ENCODE measurements around the gene ANTXR2.

Gene ANTXR2

GRCh38 chr4:80088471-80088870, 15.4 kb upstream of the ANTXR2 start:
- ChIA-PET POLR2A (no interaction called here), CTCF (interaction anchor here (1.2 kb wide), 1 partner anchor 9 kb away, joined by 3 read pairs; no protein-coding TSS in a partner anchor)
- no peak for TF ChIP-seq CTCF (IDR thresholded peaks at IDR 0.05; ENCODE audit: control extremely low read depth, extremely low read depth, low read depth, missing control alignments)
- no peak for DNase-seq (ENCODE audit: extremely low spot score)

DNA sequence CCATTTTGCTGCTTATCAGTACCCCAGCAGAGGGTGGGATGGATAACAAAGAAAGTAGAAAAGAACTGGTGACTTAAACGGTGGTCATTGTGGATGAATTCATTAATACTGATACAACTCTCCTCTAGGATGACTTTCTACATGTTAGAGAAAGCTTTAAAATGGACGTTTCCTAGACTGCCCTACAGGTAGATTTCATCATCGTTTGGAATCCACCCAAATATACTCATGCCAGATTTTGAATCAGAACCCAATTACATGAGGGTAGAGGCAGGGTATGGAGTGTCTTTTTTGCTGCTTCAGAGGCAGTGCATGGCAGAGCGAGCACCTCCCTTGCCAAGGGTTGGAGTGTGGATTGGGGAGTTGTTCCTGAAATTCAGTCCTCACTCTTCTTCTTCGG, 13.3 kb upstream of the ANTXR2 start:
- CTCF ChIA-PET, result interaction anchor here (1.5 kb wide), 1 partner anchor 9 kb away, joined by 3 read pairs; no protein-coding TSS in a partner anchor
- POLR2A ChIA-PET, result no interaction called here
- no peak for DNase-seq (ENCODE audit: extremely low spot score)
- no peak for TF ChIP-seq CTCF (IDR thresholded peaks at IDR 0.05; ENCODE audit: control extremely low read depth, extremely low read depth, low read depth, missing control alignments)

GRCh38 chr4:80085081-80085480, 12.1 kb upstream of the ANTXR2 start:
- ChIA-PET CTCF (no interaction called here), POLR2A (no interaction called here)
- TF ChIP-seq CTCF (IDR thresholded peaks at IDR 0.05; ENCODE audit: control extremely low read depth, extremely low read depth, low read depth, missing control alignments), result no peak
- no peak for DNase-seq (ENCODE audit: extremely low spot score)

GRCh38 chr4:80082693-80083092, 9.7 kb upstream of the ANTXR2 start:
- POLR2A ChIA-PET, result no interaction called here
- TF ChIP-seq CTCF (IDR thresholded peaks at IDR 0.05; ENCODE audit: control extremely low read depth, extremely low read depth, low read depth, missing control alignments), result no peak
- CTCF ChIA-PET, result interaction anchor here (2.0 to 2.1 kb wide), 2 partner anchors 9 to 12 kb away, joined by 4 to 8 read pairs; no protein-coding TSS in a partner anchor
- no peak for DNase-seq (ENCODE audit: extremely low spot score)

GRCh38 chr4:80081566-80081965, 8.5 kb upstream of the ANTXR2 start:
- CTCF ChIA-PET, result interaction anchor here (1.0 to 2.1 kb wide), 3 partner anchors 10 to 20 kb away, joined by 3 to 8 read pairs (median 4); no protein-coding TSS in a partner anchor
- POLR2A ChIA-PET, result no interaction called here
- no peak for DNase-seq (ENCODE audit: extremely low spot score)
- TF ChIP-seq CTCF (IDR thresholded peaks at IDR 0.05; ENCODE audit: control extremely low read depth, extremely low read depth, low read depth, missing control alignments), result no peak

DNA sequence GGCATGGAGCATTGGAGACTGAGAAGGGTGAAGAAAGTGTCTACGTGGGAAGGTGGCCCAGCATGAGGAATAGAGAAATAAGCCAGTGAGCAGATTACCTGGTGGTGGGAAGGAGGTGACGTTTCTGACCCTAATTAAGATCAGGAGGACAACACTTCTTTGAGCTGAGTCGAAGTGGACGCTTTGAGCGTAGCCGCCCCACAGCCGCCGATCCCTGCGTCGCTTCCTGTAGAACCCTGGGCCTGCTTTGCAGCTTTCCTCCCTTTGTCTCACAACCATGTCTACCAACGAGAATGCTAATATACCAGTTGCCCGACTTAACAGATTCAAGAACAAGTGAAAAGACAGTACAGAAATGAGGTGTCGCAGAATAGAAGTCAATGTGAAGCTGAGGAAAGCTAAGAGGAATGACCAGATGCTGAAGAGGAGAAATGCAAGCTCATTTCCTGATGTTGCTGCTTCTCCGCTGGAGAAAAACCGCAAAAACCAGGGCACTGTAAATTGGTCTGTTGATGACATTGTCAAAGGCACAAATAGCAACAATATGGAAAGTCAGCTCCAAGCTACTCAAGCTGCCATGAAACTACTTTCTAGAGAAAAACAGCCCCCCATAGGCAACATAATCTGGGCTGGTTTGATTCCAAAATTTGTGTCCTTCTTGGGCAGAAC, 6.4 kb upstream of the ANTXR2 start:
- ChIA-PET CTCF (interaction anchor here (1.5 kb wide), 1 partner anchor 9 kb away, joined by 3 read pairs; no protein-coding TSS in a partner anchor), POLR2A (no interaction called here)
- TF ChIP-seq CTCF (IDR thresholded peaks at IDR 0.05; ENCODE audit: control extremely low read depth, extremely low read depth, low read depth, missing control alignments), result no peak
- DNase-seq (ENCODE audit: extremely low spot score), result no peak
